Measurements from ENCODE around the gene EIF2B2. TPM values are rescaled to one million over a fixed set of nuclear protein-coding genes. Genes with fewer than 3 reads are reported as not detected.

The EIF2B2 gene
- total and polyA plus RNA-seq, 9 of the 15 experiments (the other 6 are each of a cell fraction or from before 2014, with no cell fraction given), result 10.6 to 94.1 (median 38.9) TPM

- Histone ChIP-seq H3K27me3 (ENCODE audit: control insufficient read depth in 2 of 2, insufficient read depth in 2 of 2, low read length in 2 of 2) (no peaks in the 10 kb centered on the region), H3K4me3 (no peak overlapping the region), H3K79me2 (ENCODE audit: control insufficient read depth, insufficient read depth, low read length) (no peaks in the 10 kb centered on the region), H4K20me1 (replicated peaks; ENCODE audit: control insufficient read depth, insufficient read depth, low read length) (no peaks in the 10 kb centered on the region), H3K4me1 (replicated peaks in 1 of 2; ENCODE audit: control insufficient read depth in 2 of 2, insufficient read depth in 2 of 2, low read length in 2 of 2) (peaks cover 8 to 9% of the 10 kb centered on the region in 2 experiments; a peak in 3 of 5 replicates), H3K27ac (ENCODE audit: extremely low read depth, low read depth, low read length) (no peak overlapping the region), H2AFZ (ENCODE audit: low read depth, low read length) (no peak overlapping the region), H3K4me2 (ENCODE audit: insufficient read depth, low read length) (no peak overlapping the region), H3K36me3 (ENCODE audit: control insufficient read depth, insufficient read depth, low read length) (no peaks in the 10 kb centered on the region), H3K9ac (ENCODE audit: insufficient read depth in 1 of 2, low read depth in 2 of 2, low read length in 2 of 2) (no peak overlapping the region), H3K9me3 (replicated peaks; ENCODE audit: control insufficient read depth, insufficient read depth, low read depth, low read length) (no peaks in the 10 kb centered on the region), H3K9me1 (ENCODE audit: control insufficient read depth, insufficient read depth, low read length) (no peaks in the 10 kb centered on the region)
- no peak for TF ChIP-seq SNIP1 (IDR thresholded peaks at IDR 0.05; ENCODE audit: low read depth)
- peak; percentile 91 for TF ChIP-seq RBM25 (IDR thresholded peaks at IDR 0.05; ENCODE audit: low read depth, low read length, severe bottlenecking)
- 10% methylated on average over 4 of the region's 4 CpGs for WGBS (ENCODE audit: insufficient coverage, low coverage, missing lambda C conversion rate)
- DNase-seq (ENCODE audit: extremely low read depth in 1 of 4, low spot score in 3 of 4), result no peak
- no TSS peak for BruUV-seq (replicated peaks)
- no peak for ATAC-seq
- FAIRE-seq, result no peak
- in situ Hi-C loops (cut with MboI), result no loop called here
- ChIA-PET CTCF (ENCODE audit: low intra/inter-chr PET ratio) (no interaction called here), POLR2A (interaction anchor here (0.6 to 2.6 kb wide), 5 partner anchors 9 to 1122 kb away, joined by 3 to 8 read pairs (median 3); partner anchors contain the start of genes PGF and ZC2HC1C)
- intact Hi-C loops (cut with micrococcal nuclease), result no loop called here
These were observed 37.8 kb upstream of the EIF2B2 start for GRCh38 chr14:74964787-74965485.

DNA sequence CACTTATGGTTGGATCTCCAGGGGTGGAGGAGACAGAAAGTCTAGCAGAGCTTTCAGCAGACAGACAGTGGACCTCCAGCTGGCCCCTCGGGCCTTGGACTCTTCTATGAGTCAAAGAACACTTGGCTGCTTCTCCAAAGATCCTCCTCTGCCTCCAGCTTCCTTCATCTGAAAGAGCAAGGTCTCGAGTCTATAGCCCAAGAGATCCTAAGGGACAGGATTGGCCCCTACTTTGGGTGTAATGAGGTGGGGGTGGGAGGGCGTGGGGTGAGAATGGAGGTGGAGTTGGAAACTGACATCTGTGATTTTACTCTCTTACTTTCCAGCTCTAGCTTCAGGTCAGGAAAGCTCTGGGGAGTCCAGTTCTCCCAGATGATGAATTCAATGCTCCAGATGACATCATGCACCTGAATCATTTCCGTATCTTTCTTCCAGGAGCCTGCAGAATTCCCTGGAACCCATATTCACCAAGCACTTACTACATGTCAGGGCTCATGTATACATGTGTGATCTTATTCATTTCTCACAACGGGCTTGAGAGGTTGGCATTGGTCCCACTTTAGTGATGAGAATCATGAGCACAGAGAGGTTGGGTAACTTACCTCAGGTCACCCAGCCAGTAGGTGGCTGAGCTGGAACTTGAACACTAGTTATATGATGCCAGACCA, 37.1 kb upstream of the EIF2B2 start:
- BruUV-seq (replicated peaks), result no TSS peak
- POLR2A ChIA-PET, result interaction anchor here (1.1 to 2.6 kb wide), 3 partner anchors 10 to 104 kb away, joined by 3 to 8 read pairs (median 3); partner anchors contain the start of genes PGF and ZC2HC1C
- H4K20me1 ChIP-seq (replicated peaks; ENCODE audit: control insufficient read depth, insufficient read depth, low read length), result no peaks in the 10 kb centered on the region
- TF ChIP-seq CHD1 (IDR thresholded peaks at IDR 0.05; ENCODE audit: low read length) (no peak), FOXP1 (CRISPR knock-in tag; IDR thresholded peaks at IDR 0.05) (no peak), BHLHE40 (IDR thresholded peaks at IDR 0.05; ENCODE audit: low read length) (no peak), SAP30 (IDR thresholded peaks at IDR 0.05; ENCODE audit: borderline replicate concordance, insufficient read depth, low read depth, low read length, poor library complexity, severe bottlenecking) (no peak), MBD1 (CRISPR knock-in tag; IDR thresholded peaks at IDR 0.05) (no peak)
- TF ChIP-seq, protein P1, sequence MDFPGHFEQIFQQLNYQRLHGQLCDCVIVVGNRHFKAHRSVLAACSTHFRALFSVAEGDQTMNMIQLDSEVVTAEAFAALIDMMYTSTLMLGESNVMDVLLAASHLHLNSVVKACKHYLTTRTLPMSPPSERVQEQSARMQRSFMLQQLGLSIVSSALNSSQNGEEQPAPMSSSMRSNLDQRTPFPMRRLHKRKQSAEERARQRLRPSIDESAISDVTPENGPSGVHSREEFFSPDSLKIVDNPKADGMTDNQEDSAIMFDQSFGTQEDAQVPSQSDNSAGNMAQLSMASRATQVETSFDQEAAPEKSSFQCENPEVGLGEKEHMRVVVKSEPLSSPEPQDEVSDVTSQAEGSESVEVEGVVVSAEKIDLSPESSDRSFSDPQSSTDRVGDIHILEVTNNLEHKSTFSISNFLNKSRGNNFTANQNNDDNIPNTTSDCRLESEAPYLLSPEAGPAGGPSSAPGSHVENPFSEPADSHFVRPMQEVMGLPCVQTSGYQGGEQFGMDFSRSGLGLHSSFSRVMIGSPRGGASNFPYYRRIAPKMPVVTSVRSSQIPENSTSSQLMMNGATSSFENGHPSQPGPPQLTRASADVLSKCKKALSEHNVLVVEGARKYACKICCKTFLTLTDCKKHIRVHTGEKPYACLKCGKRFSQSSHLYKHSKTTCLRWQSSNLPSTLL (IDR thresholded peaks at IDR 0.05), result no peak

More for the DNA sequence above, 37.1 kb upstream of the EIF2B2 start:
- CTCF ChIA-PET (ENCODE audit: low intra/inter-chr PET ratio), result no interaction called here
- Histone ChIP-seq H3K9me1 (ENCODE audit: control insufficient read depth, insufficient read depth, low read length) (no peaks in the 10 kb centered on the region), H2AFZ (ENCODE audit: low read depth, low read length) (no peak overlapping the region), H3K79me2 (ENCODE audit: control insufficient read depth, insufficient read depth, low read length) (no peaks in the 10 kb centered on the region), H3K4me2 (ENCODE audit: insufficient read depth, low read length) (no peak overlapping the region), H3K27me3 (ENCODE audit: control insufficient read depth in 2 of 2, insufficient read depth in 2 of 2, low read length in 2 of 2) (no peaks in the 10 kb centered on the region), H3K36me3 (ENCODE audit: control insufficient read depth, insufficient read depth, low read length) (no peaks in the 10 kb centered on the region), H3K27ac (ENCODE audit: extremely low read depth, low read depth, low read length) (no peak overlapping the region), H3K9ac (ENCODE audit: insufficient read depth in 1 of 2, low read depth in 2 of 2, low read length in 2 of 2) (no peak overlapping the region), H3K4me3 (no peak overlapping the region), H3K4me1 (replicated peaks in 1 of 2; ENCODE audit: control insufficient read depth in 2 of 2, insufficient read depth in 2 of 2, low read length in 2 of 2) (peaks cover 8 to 9% of the 10 kb centered on the region in 2 experiments; a peak in 3 of 5 replicates), H3K9me3 (replicated peaks; ENCODE audit: control insufficient read depth, insufficient read depth, low read depth, low read length) (no peaks in the 10 kb centered on the region)
- in situ Hi-C loops (cut with MboI) (no loop called here), intact Hi-C loops (cut with micrococcal nuclease) (no loop called here)
- DNase-seq (ENCODE audit: extremely low read depth in 1 of 4, low spot score in 3 of 4), result no peak
- FAIRE-seq, result no peak
- no peak for ATAC-seq
- 49% methylated on average over 4 of the region's 5 CpGs for WGBS (ENCODE audit: insufficient coverage, low coverage, missing lambda C conversion rate)
